Stimulated activated CD4-positive, alpha-beta T cell treated with anti-CD3 and anti-CD28 coated beads, Interleukin-1b, Interleukin-23, amount 100 ng/mL, for 4 hours (primary cell): ENCODE results near the gene OR10A6.

Source experiments
- DNase-seq, 2 donors: peaks; one replicate each; pipeline ENCODE4 v3.0.0-alpha.2; 2020; ENCODE audit warnings: low read depth in 2 of 2

OR10A6 gene

GRCh38 chr11:7910286-7910788, 20.7 kb downstream of the OR10A6 start:
- DNase-seq: no peak

GRCh38 chr11:7909585-7910285, 21.3 kb downstream of the OR10A6 start:
- no peak for DNase-seq

GRCh38 chr11:7907121-7907520, 23.9 kb downstream of the OR10A6 start:
- no peak for DNase-seq

- no peak for DNase-seq
Observed at GRCh38 chr11:7906481-7906880, 24.6 kb downstream of the OR10A6 start.

- DNase-seq: no peak
Observed at GRCh38 chr11:7905961-7906429, 25.1 kb downstream of the OR10A6 start.

GRCh38 chr11:7905549-7905948, 25.5 kb downstream of the OR10A6 start:
- DNase-seq: no peak

GRCh38 chr11:7904917-7905316, 26.2 kb downstream of the OR10A6 start:
- DNase-seq: no peak

- DNase-seq: no peak
Observed at GRCh38 chr11:7903940-7904339, 27.1 kb downstream of the OR10A6 start.

GRCh38 chr11:7901319-7901854, 29.7 kb downstream of the OR10A6 start:
- no peak for DNase-seq

- no peak for DNase-seq
Observed at GRCh38 chr11:7900686-7901085, 30.4 kb downstream of the OR10A6 start.

GRCh38 chr11:7899418-7899817, 31.6 kb downstream of the OR10A6 start:
- no peak for DNase-seq

GRCh38 chr11:7898666-7899283, 32.3 kb downstream of the OR10A6 start:
- no peak for DNase-seq

- DNase-seq: no peak
Observed at GRCh38 chr11:7896009-7896785, 34.9 kb downstream of the OR10A6 start.

GRCh38 chr11:7894251-7894650, 36.8 kb downstream of the OR10A6 start:
- DNase-seq: no peak

GRCh38 chr11:7893796-7894195, 37.3 kb downstream of the OR10A6 start:
- DNase-seq: no peak

- DNase-seq: no peak
Observed at GRCh38 chr11:7892840-7893254, 38.2 kb downstream of the OR10A6 start.

- no peak for DNase-seq
Observed at GRCh38 chr11:7892059-7892699, 38.9 kb downstream of the OR10A6 start.

- DNase-seq: no peak
Observed at GRCh38 chr11:7890417-7891172, 40.5 kb downstream of the OR10A6 start.

GRCh38 chr11:7889985-7890384, 41.1 kb downstream of the OR10A6 start:
- DNase-seq: no peak

- DNase-seq: no peak
Observed at GRCh38 chr11:7882860-7883259, 48.2 kb downstream of the OR10A6 start.
